Tongue (tissue), 2 donors: Measurements from ENCODE around the gene ARHGAP6. TPM values are rescaled to one million over a fixed set of nuclear protein-coding genes. Genes with fewer than 3 reads are reported as not detected.

Experiments
- DNase-seq: peaks from one replicate; pipeline ENCODE4 v3.0.0-alpha.2; 2015
- total RNA-seq: library from RNA; depleted of rRNA; stranded (reverse); fragments of >200 nt; gene quantifications from one replicate; pipeline ENCODE4 v1.2.3, GENCODE V29; 2014

ARHGAP6 gene, protein sequence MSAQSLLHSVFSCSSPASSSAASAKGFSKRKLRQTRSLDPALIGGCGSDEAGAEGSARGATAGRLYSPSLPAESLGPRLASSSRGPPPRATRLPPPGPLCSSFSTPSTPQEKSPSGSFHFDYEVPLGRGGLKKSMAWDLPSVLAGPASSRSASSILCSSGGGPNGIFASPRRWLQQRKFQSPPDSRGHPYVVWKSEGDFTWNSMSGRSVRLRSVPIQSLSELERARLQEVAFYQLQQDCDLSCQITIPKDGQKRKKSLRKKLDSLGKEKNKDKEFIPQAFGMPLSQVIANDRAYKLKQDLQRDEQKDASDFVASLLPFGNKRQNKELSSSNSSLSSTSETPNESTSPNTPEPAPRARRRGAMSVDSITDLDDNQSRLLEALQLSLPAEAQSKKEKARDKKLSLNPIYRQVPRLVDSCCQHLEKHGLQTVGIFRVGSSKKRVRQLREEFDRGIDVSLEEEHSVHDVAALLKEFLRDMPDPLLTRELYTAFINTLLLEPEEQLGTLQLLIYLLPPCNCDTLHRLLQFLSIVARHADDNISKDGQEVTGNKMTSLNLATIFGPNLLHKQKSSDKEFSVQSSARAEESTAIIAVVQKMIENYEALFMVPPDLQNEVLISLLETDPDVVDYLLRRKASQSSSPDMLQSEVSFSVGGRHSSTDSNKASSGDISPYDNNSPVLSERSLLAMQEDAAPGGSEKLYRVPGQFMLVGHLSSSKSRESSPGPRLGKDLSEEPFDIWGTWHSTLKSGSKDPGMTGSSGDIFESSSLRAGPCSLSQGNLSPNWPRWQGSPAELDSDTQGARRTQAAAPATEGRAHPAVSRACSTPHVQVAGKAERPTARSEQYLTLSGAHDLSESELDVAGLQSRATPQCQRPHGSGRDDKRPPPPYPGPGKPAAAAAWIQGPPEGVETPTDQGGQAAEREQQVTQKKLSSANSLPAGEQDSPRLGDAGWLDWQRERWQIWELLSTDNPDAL (N-terminal part only)
- 9.2 TPM for total RNA-seq

- peak; percentile 59 for DNase-seq
These were observed at the start of gene ARHGAP6 for GRCh38 chrX:11665168-11666111. TSS of gene ARHGAP6 (minus strand) at chrX:11665920. CDS start at chrX:11664828, 1,092 bp downstream.

DNA sequence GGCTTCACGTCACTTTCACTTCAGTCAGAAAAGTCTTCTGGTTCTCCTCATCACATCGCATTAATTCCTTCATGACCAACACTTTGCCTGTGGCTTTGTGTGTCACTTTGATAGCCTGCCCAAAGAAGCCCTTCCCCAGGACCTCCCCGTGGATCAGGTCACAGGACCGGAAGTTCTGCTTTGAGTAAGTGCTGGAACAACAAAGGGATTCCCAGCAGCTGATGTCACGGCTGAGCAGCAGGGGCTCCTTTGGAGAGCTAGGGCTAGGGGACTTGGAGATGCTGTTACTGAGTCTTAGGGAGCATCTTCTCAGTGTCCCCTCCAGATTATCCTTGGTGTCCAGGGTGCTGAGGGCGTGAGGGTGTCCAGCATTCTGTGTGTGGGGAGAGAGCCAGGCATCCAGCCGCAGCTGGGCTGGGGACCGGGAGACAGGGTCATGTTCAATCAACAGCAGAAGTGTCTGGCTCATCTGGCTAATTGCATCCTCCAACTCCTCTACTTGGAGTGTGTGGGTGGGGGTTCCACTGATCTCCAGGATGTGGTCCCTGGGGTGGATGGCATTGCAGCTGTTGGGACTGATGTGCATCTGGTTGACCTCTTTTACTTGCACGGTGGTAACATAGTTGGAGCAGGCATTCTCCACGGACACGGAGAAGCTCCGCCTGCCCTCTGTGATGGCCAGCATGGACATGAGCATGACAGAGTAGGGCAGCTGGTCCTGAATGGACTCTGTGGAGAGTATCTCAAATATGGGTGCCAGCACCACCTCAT, 39.2 kb upstream of the ARHGAP6 start:
- no peak for DNase-seq

DNA sequence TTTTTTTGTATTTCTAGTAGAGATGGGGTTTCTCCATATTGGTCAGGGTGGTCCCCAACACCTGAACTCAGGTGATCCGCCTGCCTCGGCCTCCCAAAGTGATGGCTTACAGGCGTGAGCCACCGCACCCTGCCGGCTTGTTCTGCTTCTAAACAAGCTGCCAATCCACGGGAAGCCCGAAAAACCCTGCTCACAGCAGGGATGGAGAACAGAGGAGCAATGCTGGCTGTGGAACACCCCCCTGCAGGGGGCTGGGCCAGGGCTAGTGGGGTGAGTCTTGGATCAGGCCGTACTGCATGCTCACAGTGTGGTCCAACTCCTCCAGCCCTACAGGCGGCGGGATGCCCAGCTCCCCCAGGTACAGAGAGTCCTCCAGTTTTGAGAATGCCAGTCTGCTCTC, 38.1 kb upstream of the ARHGAP6 start:
- DNase-seq = no peak

DNA sequence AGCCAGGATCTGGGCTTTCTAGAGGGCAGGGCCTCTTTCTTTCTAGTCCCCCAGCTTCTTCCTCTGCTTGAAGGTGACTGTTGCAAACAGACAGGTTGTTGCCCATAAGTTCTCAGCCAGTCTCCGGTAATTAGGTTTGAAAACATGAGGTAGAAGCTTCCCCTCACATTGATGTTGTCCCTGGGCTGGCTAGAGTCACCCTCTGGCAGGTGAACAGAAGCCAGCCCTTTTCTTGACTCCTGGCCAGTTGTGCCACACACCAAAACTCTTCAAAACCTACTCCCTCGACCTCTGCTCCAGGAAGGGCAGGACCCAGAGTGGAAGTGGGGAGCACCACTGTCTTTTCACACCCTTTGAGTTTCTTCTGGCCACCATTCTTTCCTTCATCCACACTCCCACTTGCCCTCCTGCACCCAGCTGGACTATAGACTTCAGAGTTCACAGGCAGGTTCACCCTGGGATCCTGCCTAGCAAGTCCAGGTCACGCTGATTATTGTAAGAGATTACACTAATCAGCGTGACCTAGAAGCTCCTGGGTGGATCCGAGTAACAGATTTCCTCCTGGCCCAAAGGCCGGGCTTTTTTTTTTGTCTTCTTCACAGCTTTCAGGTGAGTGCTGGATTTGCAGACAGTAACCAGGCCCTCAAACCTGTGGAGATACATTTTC, 37.4 kb upstream of the ARHGAP6 start:
- no peak for DNase-seq

GRCh38 chrX:11702420-11702819, 36.7 kb upstream of the ARHGAP6 start:
- no peak for DNase-seq

GRCh38 chrX:11698702-11699101, 33.0 kb upstream of the ARHGAP6 start:
- no peak for DNase-seq

GRCh38 chrX:11688201-11688600, 22.5 kb upstream of the ARHGAP6 start:
- DNase-seq = no peak

- no peak for DNase-seq
These were observed 21.4 kb upstream of the ARHGAP6 start for GRCh38 chrX:11687157-11687556.

DNA sequence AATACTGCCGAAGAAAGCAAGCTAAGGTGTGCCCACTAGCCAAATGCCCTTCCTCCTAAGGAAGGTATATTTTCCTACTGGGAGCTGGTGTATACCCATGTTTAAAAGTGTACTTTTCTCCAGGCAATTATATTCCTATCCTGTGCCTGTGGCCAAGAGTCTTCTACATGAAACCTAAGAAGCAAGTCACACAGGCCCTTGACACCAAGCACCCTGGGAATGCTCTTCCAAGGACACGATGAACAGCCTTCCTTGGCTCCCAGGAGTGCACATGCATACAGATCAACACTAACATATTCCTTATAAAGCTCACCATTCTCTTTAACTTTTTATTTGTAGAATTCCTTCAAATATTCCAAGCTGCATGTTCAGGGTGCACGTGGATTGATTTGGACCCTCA, 17.3 kb upstream of the ARHGAP6 start:
- no peak for DNase-seq

GRCh38 chrX:11678158-11678557, 12.4 kb upstream of the ARHGAP6 start:
- no peak for DNase-seq

DNA sequence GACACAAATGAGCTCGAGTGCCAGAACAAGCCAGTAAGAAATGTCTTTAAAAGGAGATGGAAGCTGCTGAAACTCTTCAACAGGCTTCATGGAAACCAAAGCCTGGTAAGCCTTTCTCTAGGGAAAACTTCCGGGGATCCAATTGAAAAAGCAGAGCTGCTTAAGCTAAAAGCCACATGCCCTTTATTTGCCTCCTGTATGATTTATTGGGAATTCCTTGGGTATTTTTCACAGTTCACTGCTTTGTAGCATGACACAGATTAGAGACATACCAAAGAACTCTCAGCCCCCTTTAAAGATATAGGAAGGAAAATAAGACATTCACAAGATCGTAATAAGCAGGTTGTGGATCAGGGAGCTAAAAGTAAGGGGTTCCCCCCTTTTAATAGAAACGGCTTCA, 6.5 kb upstream of the ARHGAP6 start:
- no peak for DNase-seq

GRCh38 chrX:11670316-11670715, 4.6 kb upstream of the ARHGAP6 start:
- no peak for DNase-seq

DNA sequence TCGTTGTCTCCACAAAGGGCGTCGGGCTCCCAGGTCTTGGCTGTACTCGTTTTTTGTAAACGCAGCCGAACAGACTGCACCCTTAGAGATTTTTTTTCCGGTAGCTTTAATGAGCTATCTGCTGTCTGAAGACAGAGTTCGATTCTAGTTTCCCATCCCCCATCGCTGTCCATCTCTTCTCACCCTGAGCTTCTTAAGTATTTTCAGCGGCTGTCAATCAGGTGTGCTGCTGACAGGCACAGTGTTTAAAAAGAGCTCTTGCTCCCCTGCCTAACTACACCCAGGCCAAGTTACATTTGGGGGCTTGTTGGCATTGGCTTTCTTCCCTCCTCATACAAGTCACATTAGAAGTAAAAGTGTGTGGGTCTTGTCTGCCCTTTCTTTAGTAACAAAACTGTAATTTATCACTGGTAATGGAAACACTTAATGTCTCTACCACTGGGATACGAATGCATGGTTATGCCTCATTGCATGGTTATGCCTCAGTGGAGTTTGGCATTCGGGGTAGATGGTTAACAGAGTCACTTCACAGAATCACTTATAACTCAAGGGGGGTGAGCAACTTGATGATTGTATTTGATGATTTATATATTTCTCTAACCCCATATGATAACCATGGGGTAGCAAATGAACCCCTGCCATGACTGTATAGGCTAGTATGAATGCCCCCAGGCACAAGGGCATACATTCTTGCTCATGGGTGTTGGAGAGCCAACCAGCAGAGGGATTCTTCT, 1.4 kb upstream of the ARHGAP6 start:
- DNase-seq = no peak

DNA sequence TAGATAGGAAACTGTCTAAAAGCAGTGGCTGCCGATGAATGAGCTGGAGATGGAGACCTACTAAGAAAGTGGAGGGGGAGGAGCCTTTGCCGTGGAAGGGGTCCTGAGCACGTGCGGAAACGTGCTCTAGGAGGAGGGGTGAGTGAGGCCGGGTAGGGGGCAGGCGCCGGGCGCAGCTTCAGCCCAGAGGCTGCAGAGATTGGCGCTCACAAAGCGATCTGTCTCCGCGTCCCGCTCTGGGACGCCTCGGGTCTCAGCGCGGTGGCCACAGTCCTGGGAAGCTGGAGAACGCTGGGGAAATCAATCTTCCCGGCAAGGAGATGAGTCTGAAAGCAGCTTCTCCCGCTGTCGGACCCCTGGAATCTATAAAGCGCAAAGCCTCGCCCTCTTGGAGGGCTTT, 444 bp upstream of the ARHGAP6 start:
- peak; percentile 56 for DNase-seq

GRCh38 chrX:11664211-11665167, 1.2 kb downstream of the ARHGAP6 start:
- DNase-seq = peak; percentile 7

DNA sequence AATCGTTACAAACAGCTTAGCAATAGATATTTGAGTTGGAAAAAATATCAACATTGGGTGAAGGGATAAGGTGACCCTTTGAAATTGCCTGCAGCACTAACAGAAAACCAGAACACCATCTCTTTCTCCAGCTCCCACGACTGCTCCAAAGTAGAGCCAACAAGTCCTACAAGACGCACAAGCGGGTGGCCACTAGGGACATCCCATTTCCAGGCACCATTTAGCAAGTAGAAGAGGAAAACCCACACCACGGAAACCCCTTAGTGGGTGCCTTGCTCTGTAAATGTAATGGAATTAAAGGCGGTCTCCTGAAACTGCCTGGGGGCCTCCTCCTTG, 1.9 kb downstream of the ARHGAP6 start:
- DNase-seq = no peak

DNA sequence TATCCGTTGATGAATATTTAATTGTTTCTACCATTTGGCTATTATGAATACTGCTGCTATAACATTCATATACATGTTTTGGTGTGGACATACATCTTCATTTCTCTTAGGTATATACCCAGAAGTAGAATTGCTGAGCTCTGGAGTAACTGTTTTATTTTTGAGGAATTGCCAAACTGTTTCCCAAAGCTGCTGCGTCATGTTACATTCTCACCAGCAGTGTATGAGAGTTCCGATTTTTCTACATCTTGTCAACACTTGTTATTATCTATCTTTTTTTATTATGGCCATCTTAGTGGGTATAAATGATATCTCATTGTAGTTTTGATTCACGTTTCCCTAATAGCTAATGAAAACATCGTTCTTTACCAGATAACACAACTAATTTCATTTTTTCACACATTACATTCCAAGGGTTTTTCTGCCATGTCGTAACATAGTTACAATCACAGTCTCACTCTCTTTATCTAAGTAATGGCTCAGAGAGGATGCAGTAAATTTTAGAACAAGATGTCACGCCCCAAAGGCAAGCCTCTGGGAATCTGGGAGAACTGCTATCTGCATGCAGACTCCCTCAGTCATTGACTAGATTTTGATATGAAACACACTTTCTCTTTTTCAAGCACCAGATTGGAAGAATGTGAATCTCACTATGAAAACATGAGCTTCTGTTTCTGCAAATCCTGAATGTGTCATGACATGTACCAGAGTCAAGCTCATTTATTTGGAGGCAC, 10.3 kb downstream of the ARHGAP6 start:
- no peak for DNase-seq
